HUES64 (cell line): ENCODE measurements around the gene LONRF3.

Experiments used
- H3K27ac ChIP-seq: 2 replicates; pipeline ENCODE4 v1.7.0; 2013; ENCODE audit warnings: low read depth, low read length, inconsistent platforms
- H3K27me3 ChIP-seq: 2 replicates; pipeline ENCODE4 v1.6.1; 2013; ENCODE audit warnings: mild to moderate bottlenecking, low read length; ENCODE audit not compliant: insufficient read depth
- H3K36me3 ChIP-seq: 2 replicates; pipeline ENCODE4 v1.6.1; 2013; ENCODE audit warnings: mild to moderate bottlenecking, low read length; ENCODE audit not compliant: insufficient read depth
- H3K4me1 ChIP-seq: 2 replicates; pipeline ENCODE4 v1.6.1; 2013; ENCODE audit warnings: mild to moderate bottlenecking, low read length, moderate library complexity; ENCODE audit not compliant: insufficient read depth
- H3K4me3 ChIP-seq: 2 replicates; pipeline ENCODE4 v1.5.1; 2013; ENCODE audit warnings: mild to moderate bottlenecking, low read length, moderate library complexity
- H3K9ac ChIP-seq: 2 replicates; pipeline ENCODE4 v1.6.1; 2013; ENCODE audit warnings: mild to moderate bottlenecking, low read depth, low read length
- H3K9me3 ChIP-seq: 2 replicates; pipeline ENCODE4 v1.6.1; 2013; ENCODE audit warnings: low read depth, low read length; ENCODE audit not compliant: insufficient read depth
- WGBS: fragments of 150-250, 120-280 bp; methylation state at CpG from one replicate; pipeline ENCODE4 v1.1.7; 2013; ENCODE audit warnings: missing lambda C conversion rate; 5-methylcytosine and 5-hydroxymethylcytosine counted together

LONRF3 gene

DNA sequence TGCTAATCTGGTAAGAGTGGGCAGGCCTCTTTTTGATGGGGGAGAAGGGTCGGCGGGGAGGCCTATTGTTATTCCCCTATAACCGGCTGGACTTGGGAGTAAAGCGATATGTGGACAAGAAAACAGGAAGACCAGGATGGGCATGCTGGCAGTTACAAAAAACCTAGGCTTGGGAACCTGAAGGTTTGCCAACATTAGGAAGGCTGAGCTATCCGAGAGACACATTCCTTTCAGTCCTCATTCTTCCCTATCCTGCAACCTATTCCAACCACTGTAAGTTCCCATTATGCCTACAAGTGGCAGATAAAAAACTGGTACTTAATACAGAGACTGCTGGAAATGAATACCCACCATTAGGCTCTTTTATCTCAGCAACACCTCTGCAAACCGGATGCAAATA, 66.0 kb downstream of the LONRF3 start:
- 69% methylated on average over 6 of the region's 6 CpGs for WGBS
- Histone ChIP-seq H3K4me1 (no peaks in the 10 kb centered on the region), H3K4me3 (no peak overlapping the region), H3K27me3 (no peaks in the 10 kb centered on the region), H3K36me3 (no peaks in the 10 kb centered on the region), H3K27ac (no peak overlapping the region), H3K9me3 (no peaks in the 10 kb centered on the region), H3K9ac (no peak overlapping the region)

GRCh38 chrX:119041175-119041574, 66.8 kb downstream of the LONRF3 start:
- H3K9ac ChIP-seq: no peak overlapping the region
- no peak overlapping the region for H3K4me3 ChIP-seq
- no peaks in the 10 kb centered on the region for H3K36me3 ChIP-seq
- no peak overlapping the region for H3K27ac ChIP-seq
- H3K9me3 ChIP-seq: no peaks in the 10 kb centered on the region
- H3K27me3 ChIP-seq: no peaks in the 10 kb centered on the region
- 76% methylated on average over 2 of the region's 4 CpGs for WGBS
- H3K4me1 ChIP-seq: no peaks in the 10 kb centered on the region

DNA sequence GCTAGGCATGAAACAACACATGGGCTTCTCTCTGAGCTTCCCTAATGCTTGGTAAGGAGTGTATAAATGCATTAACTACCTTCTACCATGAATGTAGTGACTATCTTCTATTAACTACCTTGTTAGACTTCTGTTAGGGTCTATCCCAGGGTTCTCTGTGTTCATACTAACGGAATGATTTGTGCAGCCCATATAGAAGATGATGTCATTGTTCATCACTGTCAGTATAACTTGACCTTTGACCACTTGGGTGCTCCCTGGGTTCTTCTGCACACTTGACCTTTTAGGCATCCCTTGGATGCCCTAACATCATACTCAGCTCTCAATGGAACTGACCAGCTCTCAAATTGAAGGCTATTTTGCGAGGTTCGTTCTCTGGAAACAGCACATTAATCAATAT, 67.6 kb downstream of the LONRF3 start:
- Histone ChIP-seq H3K36me3 (no peaks in the 10 kb centered on the region), H3K9ac (no peak overlapping the region), H3K27me3 (no peaks in the 10 kb centered on the region), H3K4me1 (no peaks in the 10 kb centered on the region), H3K27ac (no peak overlapping the region), H3K9me3 (no peaks in the 10 kb centered on the region), H3K4me3 (no peak overlapping the region)
- WGBS: 94% methylated on average over 3 of the region's 3 CpGs

- Histone ChIP-seq H3K4me3 (no peak overlapping the region), H3K9me3 (no peaks in the 10 kb centered on the region), H3K36me3 (no peaks in the 10 kb centered on the region), H3K27me3 (no peaks in the 10 kb centered on the region), H3K4me1 (no peaks in the 10 kb centered on the region), H3K27ac (no peak overlapping the region), H3K9ac (no peak overlapping the region)
- 100% methylated on average over 1 of the region's 1 CpG for WGBS
Measured at GRCh38 chrX:119042996-119043395, 68.6 kb downstream of the LONRF3 start.

DNA sequence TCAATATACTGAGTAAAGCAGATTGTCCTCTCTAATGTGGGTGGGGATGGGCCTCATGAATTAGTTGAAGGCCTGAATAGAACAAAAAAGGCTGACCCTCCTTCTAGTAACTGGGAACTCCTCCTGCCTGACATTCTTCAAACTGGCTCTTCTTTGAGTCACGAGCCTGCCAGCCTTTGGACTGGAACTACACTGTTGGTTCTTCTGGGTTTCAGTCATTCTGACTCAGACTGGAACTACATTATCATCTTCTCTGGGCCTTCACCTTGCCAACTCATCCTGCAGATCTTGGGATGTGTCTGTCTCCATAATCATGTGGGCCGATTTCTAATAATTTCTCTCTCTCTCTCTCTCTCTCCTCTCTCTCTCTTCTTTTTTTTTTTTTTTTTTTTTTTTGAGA, 71.5 kb downstream of the LONRF3 start:
- Histone ChIP-seq H3K36me3 (no peaks in the 10 kb centered on the region), H3K9ac (no peak overlapping the region), H3K4me3 (no peak overlapping the region), H3K27ac (no peak overlapping the region), H3K27me3 (no peaks in the 10 kb centered on the region), H3K9me3 (no peaks in the 10 kb centered on the region), H3K4me1 (no peaks in the 10 kb centered on the region)
- 91% methylated on average over 2 of the region's 2 CpGs for WGBS

GRCh38 chrX:119055687-119056086, 81.3 kb downstream of the LONRF3 start:
- Histone ChIP-seq H3K36me3 (no peaks in the 10 kb centered on the region), H3K27ac (no peak overlapping the region), H3K27me3 (no peaks in the 10 kb centered on the region), H3K9me3 (no peaks in the 10 kb centered on the region), H3K4me1 (no peaks in the 10 kb centered on the region), H3K9ac (no peak overlapping the region), H3K4me3 (no peak overlapping the region)
- WGBS: 58% methylated on average over 2 of the region's 2 CpGs

DNA sequence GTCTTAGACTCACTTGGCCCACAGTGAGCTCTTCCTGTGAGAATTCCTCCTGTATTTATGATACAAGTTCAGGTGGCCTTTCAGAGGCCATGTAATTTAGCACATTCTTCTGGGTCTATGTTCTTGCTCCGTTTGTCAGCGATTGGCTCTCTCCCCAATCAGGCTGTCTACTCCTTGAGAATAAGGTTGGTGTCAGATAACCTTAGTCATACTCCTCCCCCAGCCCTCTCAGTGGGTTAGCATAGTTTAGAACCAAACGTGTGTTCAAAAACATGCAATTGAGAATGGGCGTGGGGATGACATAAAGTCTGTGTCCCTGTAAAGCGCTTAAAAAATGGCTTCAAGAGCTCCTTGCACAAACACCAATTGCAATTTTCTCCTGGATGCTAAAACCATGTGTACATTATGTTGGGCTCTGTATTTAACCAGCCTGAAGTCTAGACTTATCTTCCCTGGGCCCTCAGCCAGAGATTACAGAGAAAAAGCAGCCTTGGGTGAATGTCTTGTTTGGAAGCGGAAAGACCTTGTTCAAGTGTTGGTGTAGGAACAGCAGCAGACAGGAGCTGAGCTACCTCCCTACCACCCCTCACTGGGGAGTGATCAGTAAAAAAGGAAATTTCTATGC, 88.4 kb downstream of the LONRF3 start:
- Histone ChIP-seq H3K4me1 (peaks cover 9% of the 10 kb centered on the region; the same call in 1 of the 2 replicates), H3K36me3 (no peaks in the 10 kb centered on the region), H3K27ac (no peak overlapping the region), H3K27me3 (no peaks in the 10 kb centered on the region), H3K9me3 (no peaks in the 10 kb centered on the region), H3K4me3 (no peak overlapping the region), H3K9ac (no peak overlapping the region)
- 71% methylated on average over 3 of the region's 6 CpGs for WGBS

DNA sequence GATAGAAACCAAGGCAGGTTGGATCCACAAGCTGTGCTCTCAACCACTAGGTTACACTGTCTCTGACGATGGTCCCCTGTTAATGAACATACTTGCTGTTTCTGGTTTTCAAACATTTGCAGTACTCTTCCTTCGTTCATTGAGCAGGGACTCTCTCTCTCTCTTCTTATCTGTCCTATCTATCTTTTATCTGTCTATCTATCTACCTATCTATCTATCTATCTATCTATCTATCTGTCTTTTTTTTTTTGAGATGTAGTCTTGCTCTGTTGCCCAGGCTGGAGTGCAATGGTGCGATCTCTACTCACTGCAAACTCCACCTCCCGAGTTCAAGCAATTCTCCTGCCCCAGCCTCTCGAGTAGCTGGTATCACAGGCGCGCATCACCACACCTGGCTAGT, 89.0 kb downstream of the LONRF3 start:
- Histone ChIP-seq H3K36me3 (no peaks in the 10 kb centered on the region), H3K4me3 (no peak overlapping the region), H3K27ac (no peak overlapping the region), H3K9me3 (no peaks in the 10 kb centered on the region), H3K4me1 (peaks cover 9% of the 10 kb centered on the region; the same call in 1 of the 2 replicates), H3K9ac (no peak overlapping the region), H3K27me3 (no peaks in the 10 kb centered on the region)
- 93% methylated on average over 6 of the region's 7 CpGs for WGBS

DNA sequence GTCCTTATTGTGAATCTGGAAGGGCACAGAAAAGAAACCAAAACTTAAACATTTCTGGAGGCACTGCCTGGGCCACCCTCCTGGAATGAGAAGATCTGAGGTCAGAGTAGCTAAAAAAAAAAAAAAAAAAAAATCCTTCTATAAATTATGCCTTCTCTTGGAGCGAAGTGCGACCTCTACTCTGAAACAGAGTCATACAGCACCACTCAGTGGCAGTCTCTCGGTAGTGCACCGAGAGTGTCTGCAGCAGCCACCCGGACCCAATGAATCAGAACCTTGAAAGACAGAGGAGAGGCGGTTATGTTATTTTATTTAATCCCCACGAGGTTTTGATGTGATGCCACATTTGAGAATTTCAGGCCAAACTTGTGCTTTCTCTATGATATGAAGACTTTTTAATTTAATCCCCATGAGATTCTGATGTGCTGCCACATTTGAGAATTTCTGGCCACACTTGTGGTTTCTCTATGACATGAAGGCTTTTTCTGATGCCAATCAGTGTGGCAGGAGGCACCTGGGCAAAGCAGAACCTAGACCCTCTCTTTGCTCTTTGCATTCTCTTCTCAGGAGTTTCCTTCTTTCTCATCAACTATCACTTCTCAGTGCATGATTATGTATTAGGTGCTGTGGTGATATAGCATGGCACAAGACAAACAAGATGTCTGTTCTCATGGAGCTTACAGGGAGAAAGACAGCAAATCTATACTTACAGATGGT, 92.8 kb downstream of the LONRF3 start:
- 14% methylated on average over 7 of the region's 7 CpGs for WGBS
- no peak overlapping the region for H3K4me3 ChIP-seq
- no peaks in the 10 kb centered on the region for H3K36me3 ChIP-seq
- no peak overlapping the region for H3K9ac ChIP-seq
- no peaks in the 10 kb centered on the region for H3K9me3 ChIP-seq
- no peak overlapping the region for H3K27ac ChIP-seq
- H3K27me3 ChIP-seq: no peaks in the 10 kb centered on the region; the same call in 1 of the 2 replicates
- H3K4me1 ChIP-seq: peaks cover 9% of the 10 kb centered on the region; the same call in 1 of the 2 replicates
